Motor neuron (in vitro differentiated cells): ENCODE data around the gene KIR3DL2. TPM values are rescaled to one million over a fixed set of nuclear protein-coding genes. Genes with fewer than 3 reads are reported as not detected.
"Not testable (repeated sequence)": the region's sequence is repeated elsewhere in the genome, so short reads cannot be mapped to it uniquely, and the experiment has no call there.

Experiments
- ATAC-seq, 8 experiments: fragments of 200-7000 bp; cut with Tn5 transposase; replicated peaks in 6 of 8; 2 replicates each; pipeline ENCODE4 v1.8.0; 2021; ENCODE audit warnings: mild to moderate bottlenecking in 8 of 8, moderate library complexity in 8 of 8
- H3K27ac ChIP-seq, 2 donors: fragments of 250-450 bp; sonication (Bioruptor Pico); 2 replicates each; pipeline ENCODE4 v1.9.0; 2021; ENCODE audit warnings: antibody characterized with exemption in 2 of 2, mild to moderate bottlenecking in 2 of 2, moderate library complexity in 1 of 2
- H3K4me1 ChIP-seq, 2 donors: fragments of 250-450 bp; sonication (Bioruptor Pico); replicated peaks in 1 of 2; 2 replicates each; pipeline ENCODE4 v1.6.1; 2021; ENCODE audit warnings: antibody characterized with exemption in 2 of 2, mild to moderate bottlenecking in 2 of 2, moderate library complexity in 1 of 2
- H3K4me3 ChIP-seq, 5 donors: fragments of 250-450 bp; sonication (Bioruptor Pico); 2 replicates each; pipeline ENCODE4 v1.9.0; 2021; ENCODE audit warnings: antibody characterized with exemption in 5 of 5, mild to moderate bottlenecking in 5 of 5, moderate library complexity in 4 of 5
- WGBS, 10 experiments: fragments of 450-650 bp; shearing (Covaris generic); methylation state at CpG; one replicate each; pipeline ENCODE4 v1.0.0; 2022; 5-methylcytosine and 5-hydroxymethylcytosine counted together
- in situ Hi-C, 9 experiments: fragments of 400-800 bp; cut with MboI; loops; one replicate each; pipeline ENCODE4 v1.15.0; 2021; ENCODE audit warnings: low sequenced_read_pairs in 9 of 9, low pct_unique_long_range_greater_than_20kb in 2 of 9; ENCODE audit not compliant: unreplicated experiment in 9 of 9
- total RNA-seq, 8 experiments: library from RNA; unstranded; fragments of 300-600 nt; gene quantifications; 2 replicates each; pipeline versions ENCODE4 v1.2.3 to v1.2.4, GENCODE V29; 2022

The KIR3DL2 gene
- total RNA-seq, 8 experiments from 2014 or later: 0.17 to 0.43 (median 0.25) TPM; not detected in 5

- no peak for ATAC-seq
- WGBS, 10 experiments: 0 to 80% methylated on average over 1 of the region's 6 CpGs; no CpG with 5 or more reads in 8 of the 10 experiments
- Histone ChIP-seq H3K4me3 (no peak overlapping the region), H3K27ac (no peak overlapping the region), H3K4me1 (no peaks in the 10 kb centered on the region)
- in situ Hi-C loops: no loop called here
These were observed 31.6 kb downstream of the KIR3DL2 start for GRCh38 chr19:54881884-54882283.

GRCh38 chr19:54882758-54883157, 32.5 kb downstream of the KIR3DL2 start:
- no peak for ATAC-seq

GRCh38 chr19:54883228-54883627, 33.0 kb downstream of the KIR3DL2 start:
- no peak for ATAC-seq
- 17 to 80% (median 40%) methylated on average over 1 to 4 of the region's 9 CpGs; no CpG with 5 or more reads in 5 of the 10 experiments for WGBS, 10 experiments
- Histone ChIP-seq H3K4me3 (no peak overlapping the region), H3K27ac (no peak overlapping the region), H3K4me1 (no peaks in the 10 kb centered on the region)
- in situ Hi-C loops: no loop called here

More at GRCh38 chr19:54882758-54883157, 32.5 kb downstream of the KIR3DL2 start:
- in situ Hi-C loops: no loop called here
- WGBS, 10 experiments: 15 to 72% (median 31%) methylated on average over 1 to 7 of the region's 7 CpGs; no CpG with 5 or more reads in 1 of the 10 experiments
- H3K27ac ChIP-seq: no peak overlapping the region
- no peaks in the 10 kb centered on the region for H3K4me1 ChIP-seq
- no peak overlapping the region for H3K4me3 ChIP-seq

- Histone ChIP-seq H3K27ac (no peak overlapping the region), H3K4me3 (no peak overlapping the region), H3K4me1 (no peaks in the 10 kb centered on the region)
- WGBS, 10 experiments: 0 to 100% (median 69%) methylated on average over 1 to 7 of the region's 10 CpGs; no CpG with 5 or more reads in 3 of the 10 experiments
- in situ Hi-C loops: no loop called here
- no peak for ATAC-seq
These were observed 38.0 kb downstream of the KIR3DL2 start for GRCh38 chr19:54888239-54888638.

- 27 to 85% (median 66%) methylated on average over 1 to 9 of the region's 11 CpGs; no CpG with 5 or more reads in 2 of the 10 experiments for WGBS, 10 experiments
- H3K27ac ChIP-seq: no peak overlapping the region
- no peak for ATAC-seq
- no peaks in the 10 kb centered on the region for H3K4me1 ChIP-seq
- in situ Hi-C loops: no loop called here
- H3K4me3 ChIP-seq: no peak overlapping the region
These were observed 39.3 kb downstream of the KIR3DL2 start for GRCh38 chr19:54889566-54889965.

- WGBS, 10 experiments: 10 to 88% (median 64%) methylated on average over 1 to 4 of the region's 7 CpGs; no CpG with 5 or more reads in 2 of the 10 experiments
- Histone ChIP-seq H3K4me1 (no peaks in the 10 kb centered on the region), H3K4me3 (no peak overlapping the region), H3K27ac (no peak overlapping the region)
- no peak for ATAC-seq
- in situ Hi-C loops: no loop called here
These were observed 43.2 kb downstream of the KIR3DL2 start for GRCh38 chr19:54893406-54893805.

- in situ Hi-C loops, H3K27ac ChIP-seq, H3K4me1 ChIP-seq, ATAC-seq, H3K4me3 ChIP-seq: not testable (repeated sequence)
- 0 to 87% (median 68%) methylated on average over 2 to 8 of the region's 16 CpGs; no CpG with 5 or more reads in 5 of the 10 experiments for WGBS, 10 experiments
These were observed 43.9 kb downstream of the KIR3DL2 start for GRCh38 chr19:54894106-54894505.

GRCh38 chr19:54896036-54896435, 45.8 kb downstream of the KIR3DL2 start:
- WGBS, 10 experiments: 38 to 100% (median 48%) methylated on average over 1 to 2 of the region's 2 CpGs; no CpG with 5 or more reads in 6 of the 10 experiments
- Histone ChIP-seq H3K4me3 (no peak overlapping the region), H3K27ac (no peak overlapping the region), H3K4me1 (no peaks in the 10 kb centered on the region)
- in situ Hi-C loops: no loop called here
- ATAC-seq: no peak

- in situ Hi-C loops, ATAC-seq, H3K27ac ChIP-seq, H3K4me1 ChIP-seq, H3K4me3 ChIP-seq: not testable (repeated sequence)
- 20 to 88% (median 60%) methylated on average over 1 to 4 of the region's 7 CpGs; no CpG with 5 or more reads in 4 of the 10 experiments for WGBS, 10 experiments
These were observed 48.4 kb downstream of the KIR3DL2 start for GRCh38 chr19:54898685-54899084.

GRCh38 chr19:54899646-54900045, 49.4 kb downstream of the KIR3DL2 start:
- 24 to 65% (median 50%) methylated on average over 3 to 9 of the region's 9 CpGs; no CpG with 5 or more reads in 7 of the 10 experiments for WGBS, 10 experiments
- in situ Hi-C loops, H3K27ac ChIP-seq, H3K4me3 ChIP-seq, H3K4me1 ChIP-seq, ATAC-seq: not testable (repeated sequence)

GRCh38 chr19:54901153-54901552, 50.9 kb downstream of the KIR3DL2 start:
- H3K4me1 ChIP-seq, H3K27ac ChIP-seq, in situ Hi-C loops, ATAC-seq, H3K4me3 ChIP-seq: not testable (repeated sequence)
- WGBS, 10 experiments: 0 to 67% (median 27%) methylated on average over 1 to 5 of the region's 8 CpGs; no CpG with 5 or more reads in 3 of the 10 experiments

GRCh38 chr19:54902061-54902460, 51.8 kb downstream of the KIR3DL2 start:
- WGBS, 10 experiments: 6 to 80% (median 36%) methylated on average over 2 to 3 of the region's 3 CpGs; no CpG with 5 or more reads in 3 of the 10 experiments
- Histone ChIP-seq H3K4me3 (no peak overlapping the region), H3K27ac (no peak overlapping the region), H3K4me1 (no peaks in the 10 kb centered on the region)
- no peak for ATAC-seq
- in situ Hi-C loops: no loop called here

GRCh38 chr19:54903303-54903702, 53.1 kb downstream of the KIR3DL2 start:
- Histone ChIP-seq H3K4me1 (no peaks in the 10 kb centered on the region), H3K4me3 (no peak overlapping the region), H3K27ac (no peak overlapping the region)
- 40 to 100% (median 78%) methylated on average over 1 to 4 of the region's 6 CpGs; no CpG with 5 or more reads in 4 of the 10 experiments for WGBS, 10 experiments
- in situ Hi-C loops: no loop called here
- ATAC-seq: no peak

- H3K27ac ChIP-seq, H3K4me1 ChIP-seq, in situ Hi-C loops, ATAC-seq, H3K4me3 ChIP-seq: not testable (repeated sequence)
- 14 to 78% (median 50%) methylated on average over 1 to 4 of the region's 4 CpGs; no CpG with 5 or more reads in 1 of the 10 experiments for WGBS, 10 experiments
These were observed 54.0 kb downstream of the KIR3DL2 start for GRCh38 chr19:54904261-54904660.
